K562 (cell line): Measurements from ENCODE around the gene GPR3.

Source experiments
- CBX8 ChIP-seq: fragments of 200-600 bp; sonication (generic); IDR thresholded peaks from 2 replicates; pipeline ENCODE4 v1.6.1; 2012; ENCODE audit warnings: borderline replicate concordance, mixed run types, low read depth, mild to moderate bottlenecking, moderate library complexity, mixed read lengths, low read length, control low read depth, inconsistent platforms; ENCODE audit not compliant: poor library complexity, severe bottlenecking; ENCODE audit errors: extremely low read depth
- CHD2 ChIP-seq: IDR thresholded peaks from 2 replicates; pipeline ENCODE4 v1.6.1; 2011; ENCODE audit warnings: low read depth, low read length
- FOXP4 ChIP-seq: sonication (generic); formaldehyde crosslinking; IDR thresholded peaks from 2 replicates; pipeline ENCODE4 v1.8.0; 2022; ENCODE audit warnings: mild to moderate bottlenecking, missing genetic modification reagents, borderline replicate concordance
- KDM4B ChIP-seq, 2 experiments: fragments of 450-650 bp in 1 of 2; sonication (generic) in 1 of 2; IDR thresholded peaks; 2 replicates each; pipeline ENCODE4 v1.6.1; 2016 to 2017; ENCODE audit warnings: borderline replicate concordance in 2 of 2, antibody characterized with exemption in 1 of 2, low read depth in 1 of 2, mild to moderate bottlenecking in 1 of 2
- POLR2A ChIP-seq: fragments of 450-650 bp; conservative IDR thresholded peaks from 2 replicates; pipeline ENCODE4 v1.6.1; 2016
- SIN3A ChIP-seq, 2 experiments: fragments of 150-350 bp in 1 of 2; IDR thresholded peaks; 2 replicates each; pipeline ENCODE4 v1.6.1; 2011 to 2016; ENCODE audit warnings: borderline replicate concordance in 2 of 2, low read depth in 2 of 2, low read length in 2 of 2, mild to moderate bottlenecking in 2 of 2, moderate library complexity in 2 of 2; ENCODE audit not compliant: control insufficient read depth in 1 of 2
- SPI1 ChIP-seq: IDR thresholded peaks from 2 replicates; pipeline ENCODE4 v1.6.1; 2011; ENCODE audit warnings: low read depth, low read length, control low read depth, borderline replicate concordance
- ZNF263 ChIP-seq: sonication (generic); formaldehyde crosslinking; IDR thresholded peaks from 2 replicates; pipeline ENCODE4 v1.8.0; 2022; ENCODE audit warnings: mild to moderate bottlenecking, missing genetic modification reagents, borderline replicate concordance
- ZSCAN29 ChIP-seq: fragments of 450-650 bp; IDR thresholded peaks from 2 replicates; pipeline ENCODE4 v1.6.1; 2017

DNA sequence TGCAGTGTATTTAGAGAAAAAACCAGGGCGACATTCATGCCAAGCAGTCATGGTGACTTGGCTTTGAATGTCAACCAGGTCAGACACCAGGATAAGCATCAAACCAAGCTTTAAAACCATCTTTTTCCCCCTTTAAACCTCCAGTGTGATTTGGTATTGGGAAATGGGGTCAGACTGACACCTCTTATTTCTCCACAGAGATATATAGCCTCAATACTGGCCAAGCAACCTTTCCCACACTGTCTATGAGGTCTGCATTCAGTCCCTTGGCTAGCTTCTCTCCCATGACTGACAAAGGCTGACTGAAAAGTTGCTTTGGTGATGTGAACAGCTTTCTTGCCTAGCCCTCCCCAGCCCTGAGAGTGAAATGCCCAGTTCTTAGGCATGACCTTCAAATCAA is 21.7 kb downstream of the GPR3 start:
- TF ChIP-seq CBX8 (no peak), ZSCAN29 (no peak), POLR2A (no peak), KDM4B (IDR thresholded peaks at IDR 0.05; ENCODE audit: borderline replicate concordance in 2 of 2, low read depth in 1 of 2) (no peak), SPI1 (no peak), SIN3A (IDR thresholded peaks at IDR 0.05; ENCODE audit: borderline replicate concordance in 2 of 2, control insufficient read depth in 1 of 2, low read depth in 2 of 2, low read length in 2 of 2) (no peak), CHD2 (no peak), ZNF263 (CRISPR knock-in tag) (no peak), FOXP4 (CRISPR knock-in tag) (no peak)
